SK-N-SH treated with all-trans-retinoic acid at 6 μM for 48 hours (cell line): ENCODE measurements around the gene DDX24.

ENCODE experiments used
- BACH2 ChIP-seq: fragments of 250-450 bp; sonication (Bioruptor Pico); IDR thresholded peaks from 2 replicates; pipeline ENCODE4 v1.9.0; 2021; ENCODE audit warnings: mild to moderate bottlenecking, borderline replicate concordance
- ESRRG ChIP-seq: fragments of 250-450 bp; sonication (Bioruptor Pico); IDR thresholded peaks from 2 replicates; pipeline ENCODE4 v1.6.1; 2021; ENCODE audit warnings: mild to moderate bottlenecking
- PATZ1 ChIP-seq: fragments of 250-450 bp; sonication (Bioruptor Pico); IDR thresholded peaks from 2 replicates; pipeline ENCODE4 v1.8.0; 2020; ENCODE audit warnings: mild to moderate bottlenecking, moderate library complexity, borderline replicate concordance
- POU6F1 ChIP-seq: fragments of 250-450 bp; sonication (Bioruptor Pico); IDR thresholded peaks from 2 replicates; pipeline ENCODE4 v1.8.0; 2021; ENCODE audit warnings: low read depth, mild to moderate bottlenecking, moderate library complexity, borderline replicate concordance
- PPARA ChIP-seq: fragments of 250-450 bp; sonication (Bioruptor Pico); IDR thresholded peaks from 2 replicates; pipeline ENCODE4 v1.5.0; 2020; ENCODE audit warnings: mild to moderate bottlenecking, borderline replicate concordance
- TOX ChIP-seq: fragments of 250-450 bp; sonication (Bioruptor Pico); IDR thresholded peaks from 2 replicates; pipeline ENCODE4 v1.8.0; 2021; ENCODE audit warnings: mild to moderate bottlenecking, moderate library complexity, borderline replicate concordance
- TSHZ2 ChIP-seq: fragments of 250-450 bp; sonication (Bioruptor Pico); IDR thresholded peaks from 2 replicates; pipeline ENCODE4 v1.5.0; 2020; ENCODE audit warnings: mild to moderate bottlenecking, moderate library complexity
- ZC3H10 ChIP-seq: fragments of 250-450 bp; sonication (Bioruptor Pico); IDR thresholded peaks from 2 replicates; pipeline ENCODE4 v1.5.1; 2021; ENCODE audit warnings: mild to moderate bottlenecking, moderate library complexity
- ZFP3 ChIP-seq: fragments of 250-450 bp; sonication (Bioruptor Pico); IDR thresholded peaks from 2 replicates; pipeline ENCODE4 v1.5.0; 2020; ENCODE audit warnings: mild to moderate bottlenecking, moderate library complexity
- ZFP30 ChIP-seq: fragments of 450-650 bp; formaldehyde crosslinking; IDR thresholded peaks from 2 replicates; pipeline ENCODE4 v1.5.0; 2022; ENCODE audit warnings: mild to moderate bottlenecking, moderate library complexity
- ZNF565 ChIP-seq: fragments of 450-650 bp; formaldehyde crosslinking; conservative IDR thresholded peaks from 2 replicates; pipeline ENCODE4 v1.5.0; 2020; ENCODE audit warnings: low read depth, mild to moderate bottlenecking, moderate library complexity
- ZNF70 ChIP-seq: fragments of 450-650 bp; formaldehyde crosslinking; IDR thresholded peaks from 2 replicates; pipeline ENCODE4 v1.5.0; 2020; ENCODE audit warnings: mild to moderate bottlenecking, moderate library complexity
- ZNF8 ChIP-seq: fragments of 450-650 bp; formaldehyde crosslinking; IDR thresholded peaks from 2 replicates; pipeline ENCODE4 v1.5.0; 2020; ENCODE audit warnings: mild to moderate bottlenecking, moderate library complexity

- TF ChIP-seq ZFP3 (CRISPR knock-in tag) (no peak), ZNF565 (no peak), PPARA (CRISPR knock-in tag) (no peak), ZNF70 (CRISPR knock-in tag) (no peak), ZNF8 (CRISPR knock-in tag) (no peak), ESRRG (no peak), POU6F1 (no peak), ZC3H10 (CRISPR knock-in tag) (no peak), ZFP30 (CRISPR knock-in tag) (no peak), TSHZ2 (CRISPR knock-in tag) (no peak), TOX (CRISPR knock-in tag) (no peak), BACH2 (CRISPR knock-in tag) (no peak), PATZ1 (CRISPR knock-in tag) (no peak)
Observed at GRCh38 chr14:94099006-94099405, 18.0 kb upstream of the DDX24 start.
